Smooth muscle cell (in vitro differentiated cells): ENCODE measurements around the gene AASDH. TPM values are rescaled to one million over a fixed set of nuclear protein-coding genes. Genes with fewer than 3 reads are reported as not detected.

Experiments used
- DNase-seq: peaks from one replicate; lab custom pipeline; 2025; ENCODE audit not compliant: unreplicated experiment; lab: John Stamatoyannopoulos, UW
- H2AFZ ChIP-seq: fragments of 200-600 bp; sonication (generic); 2 replicates; pipeline ENCODE4 v1.6.0; 2016; ENCODE audit warnings: antibody characterized with exemption, low read depth, mild to moderate bottlenecking
- H3F3A ChIP-seq: fragments of 200-600 bp; sonication (generic); 2 replicates; pipeline ENCODE4 v1.6.0; 2017; ENCODE audit warnings: antibody characterized with exemption, low read depth
- H3K27ac ChIP-seq: fragments of 200-600 bp; sonication (generic); 2 replicates; pipeline ENCODE4 v1.5.1; 2016; ENCODE audit warnings: low read depth, mild to moderate bottlenecking
- H3K27me3 ChIP-seq: fragments of 200-600 bp; sonication (generic); 2 replicates; pipeline ENCODE4 v1.6.1; 2016; ENCODE audit warnings: low read depth, mild to moderate bottlenecking
- H3K36me3 ChIP-seq: fragments of 200-600 bp; sonication (generic); 2 replicates; pipeline ENCODE4 v1.5.1; 2016; ENCODE audit warnings: low read depth
- H3K4me1 ChIP-seq: fragments of 200-600 bp; sonication (generic); 2 replicates; pipeline ENCODE4 v1.5.1; 2016; ENCODE audit warnings: low read depth
- H3K4me2 ChIP-seq: fragments of 200-600 bp; sonication (generic); 2 replicates; pipeline ENCODE4 v1.6.0; 2016; ENCODE audit warnings: mild to moderate bottlenecking
- H3K4me3 ChIP-seq: fragments of 200-600 bp; sonication (generic); 2 replicates; pipeline ENCODE4 v1.5.1; 2016; ENCODE audit warnings: mild to moderate bottlenecking
- H3K79me2 ChIP-seq: fragments of 200-600 bp; sonication (generic); 2 replicates; pipeline ENCODE4 v1.6.0; 2016; ENCODE audit warnings: low read depth, mild to moderate bottlenecking
- H3K9ac ChIP-seq: fragments of 200-600 bp; sonication (generic); 2 replicates; pipeline ENCODE4 v1.6.0; 2016; ENCODE audit warnings: low read depth
- H3K9me3 ChIP-seq: fragments of 200-600 bp; sonication (generic); replicated peaks from 2 replicates; pipeline ENCODE4 v1.5.1; 2016; ENCODE audit warnings: low read depth
- H4K20me1 ChIP-seq: fragments of 200-600 bp; sonication (generic); 2 replicates; pipeline ENCODE4 v1.6.0; 2016; ENCODE audit warnings: low read depth
- WGBS: methylation state at CpG from one replicate; pipeline ENCODE4 v1.1.7; 2016; ENCODE audit warnings: low lambda C conversion rate; 5-methylcytosine and 5-hydroxymethylcytosine counted together
- polyA plus RNA-seq: library from polyadenylated mRNA; unstranded; fragments of >200 nt; fragmentation: Nextera tagmentation; extraction: Ambion mirVana; gene quantifications from 2 replicates; pipeline ENCODE4 v1.2.1, GENCODE V29; 2016
- total RNA-seq: library from RNA; depleted of rRNA; stranded (reverse); fragments of >200 nt; gene quantifications from 2 replicates; pipeline ENCODE4 v1.2.3, GENCODE V29; 2014
- TF ChIP-seq, protein P1 (sequence below): fragments of 200-600 bp; sonication (generic); IDR thresholded peaks from 2 replicates; pipeline ENCODE4 v1.5.1; 2017; ENCODE audit warnings: borderline replicate concordance, mild to moderate bottlenecking, antibody characterized with exemption; ENCODE audit not compliant: insufficient read depth, poor library complexity, severe bottlenecking

Gene AASDH
- total and polyA plus RNA-seq, 2 experiments from 2014 or later: 7.7 to 11.3 TPM

DNA sequence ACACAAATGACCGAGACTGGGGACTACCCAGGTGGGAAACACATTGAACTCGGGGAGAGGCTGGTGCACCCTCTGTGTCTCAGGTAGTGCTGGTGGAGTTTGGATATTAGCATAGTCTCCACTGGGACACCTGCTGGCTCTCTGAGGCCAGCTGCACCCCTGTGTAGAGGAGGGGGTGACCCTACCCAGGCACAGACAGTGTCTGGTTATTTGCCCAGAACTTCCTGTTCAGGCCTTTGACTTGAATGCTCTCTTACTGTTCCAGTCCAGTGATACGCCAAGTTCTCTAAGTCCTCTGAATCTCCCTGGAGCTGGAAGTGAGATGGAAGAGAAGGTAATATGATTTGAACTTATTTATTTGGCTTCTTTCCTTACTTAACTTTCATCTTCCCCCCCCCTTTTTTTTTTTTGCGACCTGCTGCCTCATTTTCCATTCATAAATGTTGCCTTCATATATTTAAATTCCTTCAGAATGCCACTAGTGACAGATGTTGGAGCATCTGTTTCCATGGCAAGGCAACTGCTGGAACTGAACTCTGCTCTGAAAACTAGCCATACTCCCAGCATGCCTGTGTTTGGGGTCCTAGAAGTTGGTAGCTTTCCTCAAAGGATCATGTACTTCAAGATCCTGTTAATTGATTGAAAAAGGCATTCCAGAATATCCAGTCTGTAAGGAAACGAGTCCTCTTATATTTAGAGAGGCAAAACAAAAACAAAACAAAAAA is 76.7 kb downstream of the AASDH start:
- H3K4me3 ChIP-seq: no peak overlapping the region
- H3K9ac ChIP-seq: no peak overlapping the region
- no peaks in the 10 kb centered on the region for H3K27me3 ChIP-seq
- no peak overlapping the region for H2AFZ ChIP-seq
- H3K27ac ChIP-seq: no peak overlapping the region
- no peaks in the 10 kb centered on the region for H3K9me3 ChIP-seq
- WGBS: 94% methylated on average over 5 of the region's 5 CpGs
- no peak for DNase-seq
- H3K36me3 ChIP-seq: no peaks in the 10 kb centered on the region
- H3K4me2 ChIP-seq: no peak overlapping the region
- no peaks in the 10 kb centered on the region for H4K20me1 ChIP-seq
- no peaks in the 10 kb centered on the region for H3K4me1 ChIP-seq
- TF ChIP-seq, protein P1, sequence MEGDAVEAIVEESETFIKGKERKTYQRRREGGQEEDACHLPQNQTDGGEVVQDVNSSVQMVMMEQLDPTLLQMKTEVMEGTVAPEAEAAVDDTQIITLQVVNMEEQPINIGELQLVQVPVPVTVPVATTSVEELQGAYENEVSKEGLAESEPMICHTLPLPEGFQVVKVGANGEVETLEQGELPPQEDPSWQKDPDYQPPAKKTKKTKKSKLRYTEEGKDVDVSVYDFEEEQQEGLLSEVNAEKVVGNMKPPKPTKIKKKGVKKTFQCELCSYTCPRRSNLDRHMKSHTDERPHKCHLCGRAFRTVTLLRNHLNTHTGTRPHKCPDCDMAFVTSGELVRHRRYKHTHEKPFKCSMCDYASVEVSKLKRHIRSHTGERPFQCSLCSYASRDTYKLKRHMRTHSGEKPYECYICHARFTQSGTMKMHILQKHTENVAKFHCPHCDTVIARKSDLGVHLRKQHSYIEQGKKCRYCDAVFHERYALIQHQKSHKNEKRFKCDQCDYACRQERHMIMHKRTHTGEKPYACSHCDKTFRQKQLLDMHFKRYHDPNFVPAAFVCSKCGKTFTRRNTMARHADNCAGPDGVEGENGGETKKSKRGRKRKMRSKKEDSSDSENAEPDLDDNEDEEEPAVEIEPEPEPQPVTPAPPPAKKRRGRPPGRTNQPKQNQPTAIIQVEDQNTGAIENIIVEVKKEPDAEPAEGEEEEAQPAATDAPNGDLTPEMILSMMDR: no peak
- H3K79me2 ChIP-seq: no peaks in the 10 kb centered on the region
- H3F3A ChIP-seq: no peaks in the 10 kb centered on the region

DNA sequence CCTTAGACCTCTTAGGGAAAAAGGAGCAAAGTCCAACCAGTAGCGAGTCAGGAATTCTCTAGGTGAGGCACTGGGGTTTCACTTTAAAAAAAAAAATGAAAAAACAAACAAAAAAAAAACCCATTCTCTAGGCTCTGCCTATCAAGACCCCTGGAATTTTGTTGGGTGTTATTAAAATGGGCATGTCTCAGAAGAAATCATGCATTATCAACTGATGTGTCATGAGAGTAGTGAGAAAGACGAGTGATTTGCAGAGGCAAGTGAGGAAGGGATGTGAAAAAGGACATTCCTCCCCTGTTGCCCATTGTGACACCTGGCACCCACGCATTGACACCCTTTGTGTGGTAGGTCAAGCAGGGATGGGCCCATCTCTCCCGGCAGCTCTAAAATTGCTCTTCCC is 78.9 kb downstream of the AASDH start:
- no peaks in the 10 kb centered on the region for H3K79me2 ChIP-seq
- no peak overlapping the region for H2AFZ ChIP-seq
- H3K4me1 ChIP-seq: no peaks in the 10 kb centered on the region
- no peaks in the 10 kb centered on the region for H3K27me3 ChIP-seq
- TF ChIP-seq, protein P1: no peak
- H3F3A ChIP-seq: no peaks in the 10 kb centered on the region
- H3K27ac ChIP-seq: no peak overlapping the region
- H4K20me1 ChIP-seq: no peaks in the 10 kb centered on the region
- H3K9ac ChIP-seq: no peak overlapping the region
- no peak overlapping the region for H3K4me2 ChIP-seq
- H3K4me3 ChIP-seq: no peak overlapping the region
- no peak for DNase-seq
- no peaks in the 10 kb centered on the region for H3K9me3 ChIP-seq
- H3K36me3 ChIP-seq: no peaks in the 10 kb centered on the region
- WGBS: 93% methylated on average over 4 of the region's 4 CpGs

DNA sequence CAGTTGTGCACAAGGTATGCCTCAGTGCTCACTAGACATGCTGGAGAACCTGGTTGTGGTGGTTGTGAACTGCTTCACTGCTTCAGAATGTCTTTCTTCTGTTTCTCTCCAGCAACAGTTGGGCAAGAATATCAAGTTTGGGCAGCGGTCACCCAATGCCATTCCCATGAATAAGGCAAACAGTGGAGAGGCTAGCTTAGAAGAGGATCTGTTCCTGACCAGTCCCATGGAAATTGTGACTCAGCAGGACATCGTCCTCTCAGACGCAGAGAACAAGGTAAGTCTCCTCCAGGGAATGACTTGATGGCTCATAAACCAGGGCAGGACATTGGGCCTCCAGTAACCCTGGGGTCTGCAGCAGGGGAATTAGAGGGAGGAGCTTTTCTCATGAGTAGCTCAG is 79.9 kb downstream of the AASDH start:
- WGBS: 77% methylated on average over 3 of the region's 3 CpGs
- H3F3A ChIP-seq: no peaks in the 10 kb centered on the region
- TF ChIP-seq, protein P1: no peak
- H2AFZ ChIP-seq: no peak overlapping the region
- no peaks in the 10 kb centered on the region for H3K79me2 ChIP-seq
- no peaks in the 10 kb centered on the region for H3K36me3 ChIP-seq
- no peaks in the 10 kb centered on the region for H4K20me1 ChIP-seq
- H3K4me3 ChIP-seq: no peak overlapping the region
- no peak overlapping the region for H3K27ac ChIP-seq
- no peak for DNase-seq
- no peak overlapping the region for H3K9ac ChIP-seq
- no peaks in the 10 kb centered on the region for H3K9me3 ChIP-seq
- no peaks in the 10 kb centered on the region for H3K4me1 ChIP-seq
- H3K4me2 ChIP-seq: no peak overlapping the region
- H3K27me3 ChIP-seq: no peaks in the 10 kb centered on the region

DNA sequence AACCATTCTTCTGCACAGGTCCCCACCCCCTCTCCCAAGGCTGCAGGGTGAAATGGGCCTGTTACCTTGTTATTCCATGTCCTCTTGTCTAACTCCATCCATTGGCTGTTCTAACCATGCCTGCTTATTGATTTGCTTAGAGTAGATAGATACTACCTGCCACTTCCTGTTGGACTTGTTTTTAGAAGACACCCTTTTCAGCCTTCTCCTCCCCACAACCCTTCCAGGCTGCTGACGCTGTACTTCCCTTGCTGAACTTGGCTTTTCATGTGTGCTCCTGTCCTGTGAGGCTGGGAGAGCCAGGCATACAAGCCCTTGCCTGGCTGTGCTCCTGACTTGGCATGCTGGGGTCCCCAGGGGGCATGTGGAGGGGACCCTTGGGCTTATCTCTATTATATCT is 81.9 kb downstream of the AASDH start:
- TF ChIP-seq, protein P1: no peak
- Histone ChIP-seq H2AFZ (no peak overlapping the region), H4K20me1 (no peaks in the 10 kb centered on the region), H3K4me2 (no peak overlapping the region), H3K27ac (no peak overlapping the region), H3K4me1 (no peaks in the 10 kb centered on the region), H3K9ac (no peak overlapping the region), H3K9me3 (no peaks in the 10 kb centered on the region), H3K36me3 (no peaks in the 10 kb centered on the region), H3K4me3 (no peak overlapping the region), H3K27me3 (no peaks in the 10 kb centered on the region), H3F3A (no peaks in the 10 kb centered on the region), H3K79me2 (no peaks in the 10 kb centered on the region)
- no peak for DNase-seq
- WGBS: 100% methylated on average over 1 of the region's 1 CpG
